B cell (primary cell): ENCODE results near the gene SERPINE3. TPM values are rescaled to one million over a fixed set of nuclear protein-coding genes. Genes with fewer than 3 reads are reported as not detected.

Source experiments
- ATAC-seq: fragments of 200-7000 bp; cut with Tn5 transposase; one replicate; pipeline ENCODE4 v1.10.0; 2021; ENCODE audit warnings: low read depth, mild to moderate bottlenecking, moderate number of reproducible peaks, moderate library complexity
- CTCF ChIA-PET: fragments of 350-600 bp; sonication (Branson Sonifier 250); formaldehyde crosslinking; loops from one replicate; lab custom pipeline; 2021; ENCODE audit warnings: antibody characterized with exemption, inconsistent platforms; lab: Charles Lee
- POLR2A ChIA-PET: fragments of 350-600 bp; sonication (Branson Sonifier 250); formaldehyde crosslinking; loops from one replicate; lab custom pipeline; 2021; ENCODE audit warnings: antibody characterized with exemption; lab: Charles Lee
- DNase-seq: peaks from one replicate; pipeline ENCODE4 v3.0.0; 2013
- H2AFZ ChIP-seq: 2 replicates; pipeline ENCODE4 v1.6.1; 2012; ENCODE audit warnings: mild to moderate bottlenecking, low read depth, low read length; ENCODE audit not compliant: insufficient read depth, poor library complexity, severe bottlenecking
- H3K27ac ChIP-seq, 2 donors: 1 replicate in 1 of 2; 2 replicates in 1 of 2; pipeline ENCODE4 v1.5.1; 2012 to 2013; ENCODE audit warnings: low read length in 2 of 2, mild to moderate bottlenecking in 2 of 2, moderate library complexity in 1 of 2
- H3K27me3 ChIP-seq, 4 experiments: fragments of 200-600 bp in 1 of 4; sonication (generic) in 1 of 4; replicated peaks in 1 of 4; 1 replicate in 2 of 4; 2 replicates in 2 of 4; pipeline versions ENCODE4 v1.6.1 to v1.7.0; 2013 to 2016; ENCODE audit warnings: low read length in 3 of 4, mild to moderate bottlenecking in 2 of 4, mixed read lengths in 1 of 4, moderate library complexity in 1 of 4; ENCODE audit not compliant: insufficient read depth in 4 of 4, control insufficient read depth in 3 of 4; ENCODE audit errors: control extremely low read depth in 1 of 4
- H3K36me3 ChIP-seq, 2 experiments: replicated peaks in 1 of 2; 1 replicate in 1 of 2; 2 replicates in 1 of 2; pipeline versions ENCODE4 v1.6.1 to v1.7.1; 2013; ENCODE audit warnings: low read length in 1 of 2; ENCODE audit not compliant: insufficient read depth in 2 of 2, control insufficient read depth in 1 of 2; ENCODE audit errors: control extremely low read depth in 1 of 2, extremely low read depth in 1 of 2
- H3K4me1 ChIP-seq, 2 donors: fragments of 200-600 bp in 1 of 2; sonication (generic) in 1 of 2; 1 replicate in 1 of 2; 2 replicates in 1 of 2; pipeline versions ENCODE4 v1.5.1 to v1.6.1; 2013 to 2017; ENCODE audit warnings: low read length in 2 of 2; ENCODE audit not compliant: control insufficient read depth in 2 of 2, insufficient read depth in 2 of 2
- H3K4me2 ChIP-seq: replicated peaks from 2 replicates; pipeline ENCODE3; 2012; ENCODE audit warnings: mild to moderate bottlenecking, low read depth, low read length; ENCODE audit not compliant: poor library complexity, severe bottlenecking
- H3K4me3 ChIP-seq, 5 experiments: fragments of 200-600 bp in 1 of 5; sonication (generic) in 1 of 5; 1 replicate in 3 of 5; 2 replicates in 2 of 5; pipeline versions ENCODE4 v1.5.1 to v1.7.0; 2011 to 2016; ENCODE audit warnings: low read length in 4 of 5, mild to moderate bottlenecking in 4 of 5, low read depth in 2 of 5, control low read depth in 1 of 5, moderate library complexity in 1 of 5; ENCODE audit not compliant: insufficient read depth in 1 of 5; ENCODE audit errors: control extremely low read depth in 1 of 5, extremely low read depth in 1 of 5
- H3K79me2 ChIP-seq: fragments of 200-600 bp; sonication (generic); one replicate; pipeline ENCODE4 v1.6.0; 2016; ENCODE audit warnings: low read length; ENCODE audit not compliant: control insufficient read depth, insufficient read depth
- H3K9ac ChIP-seq: fragments of 200-600 bp; sonication (generic); 2 replicates; pipeline ENCODE4 v1.6.1; 2017; ENCODE audit warnings: mild to moderate bottlenecking, low read length, moderate library complexity
- H3K9me3 ChIP-seq, 3 donors: one replicate each; pipeline versions ENCODE4 v1.6.1 to v1.7.1; 2013; ENCODE audit warnings: low read length in 2 of 3; ENCODE audit not compliant: control insufficient read depth in 2 of 3, insufficient read depth in 1 of 3; ENCODE audit errors: control extremely low read depth in 1 of 3
- H4K20me1 ChIP-seq: 2 replicates; pipeline ENCODE4 v1.6.0; 2012; ENCODE audit warnings: mild to moderate bottlenecking, low read length; ENCODE audit not compliant: insufficient read depth, control insufficient read depth, poor library complexity, severe bottlenecking
- H3K27ac Mint-ChIP-seq: one replicate; pipeline ENCODE4 v1.8.0; 2021; ENCODE audit warnings: mixed read lengths
- H3K27me3 Mint-ChIP-seq: one replicate; pipeline ENCODE4 v1.8.0; 2021; ENCODE audit warnings: mixed read lengths
- H3K4me1 Mint-ChIP-seq: one replicate; pipeline ENCODE4 v1.8.0; 2021; ENCODE audit warnings: mixed read lengths
- H3K4me3 Mint-ChIP-seq: one replicate; pipeline ENCODE4 v1.8.0; 2021; ENCODE audit warnings: mixed read lengths
- H3K9me3 Mint-ChIP-seq: one replicate; pipeline ENCODE4 v1.8.0; 2022; ENCODE audit warnings: mixed read lengths; ENCODE audit not compliant: insufficient read depth
- EZH2 ChIP-seq: IDR thresholded peaks from 2 replicates; pipeline ENCODE4 v1.6.1; 2012; ENCODE audit warnings: borderline replicate concordance, low read depth, mild to moderate bottlenecking, moderate library complexity, low read length; ENCODE audit not compliant: insufficient read depth, poor library complexity, severe bottlenecking
- WGBS: methylation state at CpG from one replicate; pipeline ENCODE4 v1.1.5; 2013; ENCODE audit warnings: missing lambda C conversion rate; ENCODE audit not compliant: insufficient coverage; 5-methylcytosine and 5-hydroxymethylcytosine counted together
- intact Hi-C: fragments of 100-400 bp; cut with micrococcal nuclease; formaldehyde crosslinking; loops from one replicate; pipeline ENCODE4 v1.10.0; 2022
- polyA plus RNA-seq: library from polyadenylated mRNA; depleted of rRNA; stranded (reverse); fragments of >200 nt; gene quantifications from 2 replicates; pipeline ENCODE4 v1.2.3, GENCODE V29; 2012
- total RNA-seq, 2 donors: library from RNA; stranded (reverse); fragments of 120-200 nt in 1 of 2; gene quantifications; 1 replicate in 1 of 2; 2 replicates in 1 of 2; pipeline versions ENCODE4 v1.2.3 to v1.2.4, GENCODE V29; 2013 to 2022
- TF ChIP-seq, protein P1 (sequence below): fragments of 200-600 bp; IDR thresholded peaks from one replicate; pipeline ENCODE4 v1.8.0; 2022; ENCODE audit warnings: antibody characterized with exemption, mild to moderate bottlenecking

Gene SERPINE3
- total and polyA plus RNA-seq, 2 donors (not counting 1 experiment from before 2014, with no cell fraction given), result not detected

DNA sequence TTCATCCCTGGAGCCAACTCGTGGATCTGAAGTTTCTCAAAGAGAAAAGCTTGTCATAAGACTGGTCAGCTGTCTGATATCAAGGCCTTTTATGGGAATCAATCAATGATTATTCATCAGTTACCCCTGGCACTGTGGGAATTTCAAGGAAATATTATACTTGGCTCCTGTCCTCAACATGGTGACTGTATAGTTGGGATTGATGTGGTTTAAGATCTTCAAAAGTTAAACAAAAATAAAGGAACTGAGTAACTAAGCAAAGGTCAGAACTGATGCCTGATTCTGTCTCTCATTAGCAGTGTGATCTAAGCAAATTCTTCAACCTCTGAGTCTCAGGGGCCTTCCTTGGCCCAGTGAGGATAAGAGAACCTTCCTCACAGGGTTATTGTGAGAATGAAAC is 22.2 kb upstream of the SERPINE3 start:
- CTCF ChIA-PET, result interaction anchor here (0.5 kb wide), 1 partner anchor 1785 kb away, joined by 3 read pairs; no protein-coding TSS in a partner anchor
- no peaks in the 10 kb centered on the region for H3K36me3 ChIP-seq
- no peak overlapping the region for H3K27ac ChIP-seq
- H3K9me3 ChIP-seq, result no peaks in the 10 kb centered on the region
- H3K4me3 Mint-ChIP-seq, result no peak overlapping the region
- no peak overlapping the region for H3K4me2 ChIP-seq
- intact Hi-C loops, result no loop called here
- no peak overlapping the region for H3K4me3 ChIP-seq
- peaks cover 1% of the 10 kb centered on the region for H3K27me3 Mint-ChIP-seq
- H4K20me1 ChIP-seq, result no peaks in the 10 kb centered on the region
- WGBS, result no CpG with 5 or more reads among the region's 1 CpG
- no peak for TF ChIP-seq EZH2
- H2AFZ ChIP-seq, result no peak overlapping the region
- no peaks in the 10 kb centered on the region for H3K4me1 Mint-ChIP-seq
- H3K9ac ChIP-seq, result no peak overlapping the region
- no peak for DNase-seq
- H3K27me3 ChIP-seq, result no peaks in the 10 kb centered on the region
- H3K9me3 Mint-ChIP-seq, result no peaks in the 10 kb centered on the region
- no peaks in the 10 kb centered on the region for H3K4me1 ChIP-seq
- H3K79me2 ChIP-seq, result no peaks in the 10 kb centered on the region
- no peak for ATAC-seq
- no peak overlapping the region for H3K27ac Mint-ChIP-seq
- POLR2A ChIA-PET, result no interaction called here

DNA sequence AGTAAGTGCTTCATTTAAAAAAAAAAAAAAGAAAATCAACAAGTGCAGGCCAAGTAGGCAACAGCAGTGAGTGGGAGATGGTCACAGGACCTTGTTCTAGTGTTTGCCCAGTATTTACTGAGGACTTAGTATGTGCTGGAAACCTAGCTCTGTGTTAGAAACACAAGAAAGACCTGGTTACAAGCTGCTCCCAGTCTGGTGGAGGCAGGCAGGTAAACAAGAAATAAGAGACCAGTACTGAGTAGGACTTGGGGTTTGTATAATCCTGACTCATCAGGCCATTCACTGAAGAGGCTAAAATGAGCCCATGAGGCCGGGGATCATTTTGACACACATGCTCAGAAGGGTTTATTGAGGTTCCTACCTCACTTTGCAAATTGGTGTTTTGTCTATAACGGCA is 21.5 kb upstream of the SERPINE3 start:
- Histone ChIP-seq H4K20me1 (no peaks in the 10 kb centered on the region), H3K36me3 (no peaks in the 10 kb centered on the region), H3K27ac (no peak overlapping the region), H3K9ac (no peak overlapping the region), H3K9me3 (no peaks in the 10 kb centered on the region), H3K4me3 (no peak overlapping the region), H3K27me3 (no peaks in the 10 kb centered on the region), H2AFZ (no peak overlapping the region), H3K4me1 (no peaks in the 10 kb centered on the region), H3K4me2 (no peak overlapping the region), H3K79me2 (no peaks in the 10 kb centered on the region)
- DNase-seq (no peak), ATAC-seq (no peak)
- no peaks in the 10 kb centered on the region for H3K27me3 Mint-ChIP-seq
- 83% methylated on average over 2 of the region's 2 CpGs for WGBS
- intact Hi-C loops, result no loop called here
- H3K4me3 Mint-ChIP-seq, result no peak overlapping the region
- no peaks in the 10 kb centered on the region for H3K4me1 Mint-ChIP-seq
- no peak overlapping the region for H3K27ac Mint-ChIP-seq
- ChIA-PET POLR2A (no interaction called here), CTCF (interaction anchor here (1.5 kb wide), 1 partner anchor 17 kb away, joined by 3 read pairs; no protein-coding TSS in a partner anchor)
- no peaks in the 10 kb centered on the region for H3K9me3 Mint-ChIP-seq
- no peak for TF ChIP-seq EZH2
- TF ChIP-seq, protein P1, sequence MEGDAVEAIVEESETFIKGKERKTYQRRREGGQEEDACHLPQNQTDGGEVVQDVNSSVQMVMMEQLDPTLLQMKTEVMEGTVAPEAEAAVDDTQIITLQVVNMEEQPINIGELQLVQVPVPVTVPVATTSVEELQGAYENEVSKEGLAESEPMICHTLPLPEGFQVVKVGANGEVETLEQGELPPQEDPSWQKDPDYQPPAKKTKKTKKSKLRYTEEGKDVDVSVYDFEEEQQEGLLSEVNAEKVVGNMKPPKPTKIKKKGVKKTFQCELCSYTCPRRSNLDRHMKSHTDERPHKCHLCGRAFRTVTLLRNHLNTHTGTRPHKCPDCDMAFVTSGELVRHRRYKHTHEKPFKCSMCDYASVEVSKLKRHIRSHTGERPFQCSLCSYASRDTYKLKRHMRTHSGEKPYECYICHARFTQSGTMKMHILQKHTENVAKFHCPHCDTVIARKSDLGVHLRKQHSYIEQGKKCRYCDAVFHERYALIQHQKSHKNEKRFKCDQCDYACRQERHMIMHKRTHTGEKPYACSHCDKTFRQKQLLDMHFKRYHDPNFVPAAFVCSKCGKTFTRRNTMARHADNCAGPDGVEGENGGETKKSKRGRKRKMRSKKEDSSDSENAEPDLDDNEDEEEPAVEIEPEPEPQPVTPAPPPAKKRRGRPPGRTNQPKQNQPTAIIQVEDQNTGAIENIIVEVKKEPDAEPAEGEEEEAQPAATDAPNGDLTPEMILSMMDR, result no peak
